ENCODE data around the gene ZW10.

Gene ZW10

GRCh38 chr11:113683481-113684046 lies 89.9 kb downstream of the ZW10 start:
- Histone ChIP-seq H3K36me3 (ENCODE audit: insufficient read depth) (no peaks in the 10 kb centered on the region), H3K9ac (no peak overlapping the region), H3K4me1 (ENCODE audit: low read depth, poor library complexity, severe bottlenecking) (no peaks in the 10 kb centered on the region), H3K79me2 (ENCODE audit: insufficient read depth, low read depth) (no peaks in the 10 kb centered on the region), H3K27ac (no peak overlapping the region), H3K4me3 (IDR thresholded peaks at IDR 0.05; ENCODE audit: insufficient read depth, low read depth, low read length) (no peak overlapping the region), H4K20me1 (ENCODE audit: insufficient read depth) (no peaks in the 10 kb centered on the region), H3K27me3 (ENCODE audit: insufficient read depth, low read depth) (no peaks in the 10 kb centered on the region), H2AFZ (ENCODE audit: low read depth) (no peak overlapping the region), H3K4me2 (no peak overlapping the region)
- TF ChIP-seq CTCF (conservative IDR thresholded peaks at IDR 0.05; ENCODE audit: low read depth, low read length), result no peak
